NOMO-1 treated with DMSO at 0.1 percent for 48 hours (cell line): Measurements from ENCODE around the gene BEND2.

Experiments
- DNase-seq: peaks from one replicate; lab custom pipeline; 2025; ENCODE audit not compliant: unreplicated experiment; lab: John Stamatoyannopoulos, UW

The BEND2 gene

DNA sequence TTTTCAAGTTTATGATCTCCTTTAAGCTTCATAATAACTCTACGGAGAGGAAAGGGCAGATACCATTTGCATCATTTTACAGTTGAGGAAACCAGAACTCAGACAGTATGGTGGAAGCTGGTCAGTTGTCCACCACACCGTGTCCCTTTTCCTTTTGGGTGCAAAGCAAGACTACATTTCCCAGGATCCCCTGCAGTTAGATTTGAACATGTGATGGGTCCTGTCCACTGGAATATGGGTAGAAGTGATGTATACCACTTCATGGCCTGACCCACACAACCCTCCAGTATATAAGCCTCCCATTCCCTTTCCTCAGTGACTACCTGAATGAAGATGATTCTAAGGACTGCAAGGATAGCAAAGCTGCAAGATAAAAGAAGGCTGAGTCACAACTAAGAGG, 74.7 kb downstream of the BEND2 start:
- DNase-seq = no peak

DNA sequence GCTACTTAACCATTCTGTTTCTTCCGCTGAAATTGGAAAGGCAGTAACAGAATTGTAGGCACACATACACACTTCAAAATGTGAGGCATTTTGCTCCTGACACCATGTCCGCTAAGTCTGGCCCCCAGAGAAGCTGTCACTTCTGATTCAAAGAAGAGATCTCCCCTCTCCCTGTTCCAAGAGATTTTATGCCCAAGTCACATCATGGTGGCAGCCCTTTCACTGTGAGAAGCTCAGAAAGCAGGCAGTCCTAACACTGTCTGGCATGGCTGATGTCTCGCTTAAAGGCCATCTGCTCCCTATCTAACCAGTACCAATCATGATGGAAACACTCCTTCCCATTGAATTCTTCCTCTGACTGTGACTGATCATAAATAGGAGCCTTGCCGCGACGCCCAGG, 83.9 kb downstream of the BEND2 start:
- DNase-seq = no peak

DNA sequence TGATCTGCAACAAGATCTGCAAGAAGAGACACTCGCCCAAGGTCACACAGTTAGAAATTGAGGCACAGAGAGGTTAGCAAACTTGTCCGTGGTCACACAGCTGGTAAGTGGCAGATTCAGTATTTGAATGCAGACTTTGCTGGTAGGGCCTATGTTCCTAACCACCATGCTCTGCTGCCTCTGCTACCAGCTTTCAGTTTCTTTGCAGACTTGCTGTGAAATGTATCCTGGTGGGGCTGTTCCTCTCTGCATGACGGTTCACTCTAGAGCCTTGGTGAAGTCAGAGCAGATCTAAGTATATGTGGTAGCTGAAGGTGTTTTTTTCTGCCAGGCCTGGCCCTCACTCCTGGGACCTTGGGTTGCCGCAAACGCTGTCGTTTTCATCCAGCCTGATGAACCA, 87.1 kb downstream of the BEND2 start:
- DNase-seq = no peak

DNA sequence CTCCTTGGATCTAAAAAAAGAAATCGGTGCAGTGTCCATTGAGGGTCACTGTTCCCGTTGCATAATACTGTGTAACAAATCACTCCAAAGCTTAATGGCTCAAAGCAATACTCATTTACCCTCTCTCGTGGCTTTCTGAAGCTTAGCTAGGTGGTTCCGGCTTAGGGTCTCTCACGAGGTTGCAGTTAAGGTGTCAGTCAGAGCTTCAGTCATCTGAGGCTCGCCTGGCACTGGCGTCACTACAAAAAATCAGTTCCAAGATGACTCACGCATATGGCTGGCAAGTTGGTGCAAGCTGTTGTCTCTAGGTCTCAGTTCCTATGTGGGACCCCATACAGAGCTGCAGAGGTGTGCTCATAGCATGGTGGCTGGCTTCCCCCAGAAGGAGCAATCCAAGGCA, 91.0 kb downstream of the BEND2 start:
- no peak for DNase-seq

DNA sequence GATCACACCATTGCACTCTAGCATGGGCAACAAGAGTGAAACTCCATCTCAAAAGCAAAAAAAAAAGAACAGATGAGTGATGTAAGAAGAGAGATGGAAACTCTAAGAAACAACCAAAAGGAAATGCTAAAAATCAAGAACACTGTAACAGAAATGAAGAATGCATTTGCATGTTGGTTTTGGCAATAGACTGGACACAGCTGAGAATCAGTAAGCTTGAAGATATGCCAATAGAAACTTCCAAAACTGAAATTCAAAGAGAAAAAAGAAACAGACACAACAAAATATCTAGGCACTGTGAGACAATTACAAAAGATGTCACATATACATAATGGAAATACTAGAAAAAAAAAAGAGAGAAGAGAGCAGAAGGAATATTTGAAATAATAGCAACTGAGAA, 93.7 kb downstream of the BEND2 start:
- no peak for DNase-seq

DNA sequence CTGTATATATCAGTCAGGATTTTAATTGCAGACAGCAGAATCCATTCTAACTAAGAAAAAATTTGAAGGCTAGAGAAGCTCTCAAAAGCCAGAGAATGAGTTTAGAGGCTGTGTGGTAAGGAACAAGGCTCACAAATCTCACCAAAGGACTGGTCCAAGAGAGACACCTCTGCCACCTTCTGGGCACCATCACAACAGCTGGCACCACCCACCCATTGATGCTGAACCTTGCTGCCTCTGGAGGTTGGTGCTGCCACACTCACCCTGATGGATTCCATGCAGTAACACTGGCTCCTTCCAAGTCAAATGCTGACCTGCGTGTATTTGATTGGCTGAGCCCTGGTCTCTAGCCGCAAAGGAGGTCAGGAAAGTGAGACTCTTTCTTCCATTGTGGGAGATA, 100.8 kb downstream of the BEND2 start:
- DNase-seq = no peak
